DND-41 (cell line): Measurements from ENCODE around the gene MYO18B.

Source experiments
- EZH2 ChIP-seq: IDR thresholded peaks from 3 replicates; pipeline ENCODE4 v1.6.1; 2012; ENCODE audit warnings: borderline replicate concordance, low read depth, mild to moderate bottlenecking, moderate library complexity, low read length, inconsistent platforms; ENCODE audit not compliant: severe bottlenecking
- TF ChIP-seq, protein P1 (sequence below): IDR thresholded peaks from 2 replicates; pipeline ENCODE4 v1.5.1; 2012; ENCODE audit warnings: borderline replicate concordance, low read length, moderate library complexity, mild to moderate bottlenecking; ENCODE audit not compliant: poor library complexity, severe bottlenecking; ENCODE audit errors: extremely low read depth

DNA sequence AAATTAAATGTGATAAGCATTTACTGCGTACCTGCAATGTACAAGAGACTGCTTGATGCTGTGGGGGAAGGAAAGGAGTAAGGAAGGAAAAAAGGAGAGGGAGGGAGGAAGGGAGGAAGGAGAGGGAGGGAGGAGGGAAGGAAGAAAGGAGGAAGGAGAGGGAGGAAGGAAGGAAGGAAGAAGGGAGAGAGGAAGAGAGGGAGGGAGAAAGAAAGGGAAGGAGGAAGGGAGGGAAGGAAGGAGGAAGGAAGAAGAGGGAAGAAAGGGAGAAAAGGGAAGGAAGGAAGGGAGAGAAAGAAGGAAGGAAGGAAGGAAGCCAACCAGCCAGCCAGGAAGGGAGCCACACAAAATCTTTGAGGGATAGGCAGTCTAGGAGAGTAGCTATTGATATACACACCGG, 44.0 kb upstream of the MYO18B start:
- TF ChIP-seq, protein P1, sequence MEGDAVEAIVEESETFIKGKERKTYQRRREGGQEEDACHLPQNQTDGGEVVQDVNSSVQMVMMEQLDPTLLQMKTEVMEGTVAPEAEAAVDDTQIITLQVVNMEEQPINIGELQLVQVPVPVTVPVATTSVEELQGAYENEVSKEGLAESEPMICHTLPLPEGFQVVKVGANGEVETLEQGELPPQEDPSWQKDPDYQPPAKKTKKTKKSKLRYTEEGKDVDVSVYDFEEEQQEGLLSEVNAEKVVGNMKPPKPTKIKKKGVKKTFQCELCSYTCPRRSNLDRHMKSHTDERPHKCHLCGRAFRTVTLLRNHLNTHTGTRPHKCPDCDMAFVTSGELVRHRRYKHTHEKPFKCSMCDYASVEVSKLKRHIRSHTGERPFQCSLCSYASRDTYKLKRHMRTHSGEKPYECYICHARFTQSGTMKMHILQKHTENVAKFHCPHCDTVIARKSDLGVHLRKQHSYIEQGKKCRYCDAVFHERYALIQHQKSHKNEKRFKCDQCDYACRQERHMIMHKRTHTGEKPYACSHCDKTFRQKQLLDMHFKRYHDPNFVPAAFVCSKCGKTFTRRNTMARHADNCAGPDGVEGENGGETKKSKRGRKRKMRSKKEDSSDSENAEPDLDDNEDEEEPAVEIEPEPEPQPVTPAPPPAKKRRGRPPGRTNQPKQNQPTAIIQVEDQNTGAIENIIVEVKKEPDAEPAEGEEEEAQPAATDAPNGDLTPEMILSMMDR: no peak
- TF ChIP-seq EZH2: no peak
